HUES48 (cell line): ENCODE measurements around the gene UBE2I.

Source experiments
- H3K27ac ChIP-seq: one replicate; pipeline ENCODE4 v1.7.0; 2013; ENCODE audit warnings: low read depth, low read length, inconsistent platforms
- H3K27me3 ChIP-seq: 2 replicates; pipeline ENCODE4 v1.6.1; 2013; ENCODE audit warnings: mild to moderate bottlenecking, low read length; ENCODE audit not compliant: control insufficient read depth, insufficient read depth
- H3K36me3 ChIP-seq: 2 replicates; pipeline ENCODE4 v1.6.1; 2013; ENCODE audit warnings: low read length; ENCODE audit not compliant: control insufficient read depth, insufficient read depth
- H3K4me1 ChIP-seq: 2 replicates; pipeline ENCODE4 v1.6.1; 2013; ENCODE audit warnings: mild to moderate bottlenecking, low read length; ENCODE audit not compliant: control insufficient read depth, insufficient read depth
- H3K4me3 ChIP-seq: 2 replicates; pipeline ENCODE4 v1.5.1; 2013; ENCODE audit warnings: mild to moderate bottlenecking, low read depth, low read length
- H3K9ac ChIP-seq: 2 replicates; pipeline ENCODE4 v1.6.1; 2013; ENCODE audit warnings: mild to moderate bottlenecking, low read depth, low read length, moderate library complexity
- H3K9me3 ChIP-seq: 2 replicates; pipeline ENCODE4 v1.6.1; 2013; ENCODE audit warnings: low read length; ENCODE audit not compliant: control insufficient read depth, insufficient read depth

UBE2I gene

GRCh38 chr16:1331712-1332617 lies 22.5 kb downstream of the UBE2I start:
- H3K9ac ChIP-seq: no peak overlapping the region
- H3K4me1 ChIP-seq: peaks cover 11% of the 10 kb centered on the region; the same call in 1 of the 2 replicates
- no peaks in the 10 kb centered on the region for H3K9me3 ChIP-seq
- peak overlapping the region; percentile 54 for H3K4me3 ChIP-seq
- H3K36me3 ChIP-seq: no peaks in the 10 kb centered on the region
- H3K27ac ChIP-seq: peak overlapping the region; percentile 88
- peaks cover 48% of the 10 kb centered on the region for H3K27me3 ChIP-seq

DNA sequence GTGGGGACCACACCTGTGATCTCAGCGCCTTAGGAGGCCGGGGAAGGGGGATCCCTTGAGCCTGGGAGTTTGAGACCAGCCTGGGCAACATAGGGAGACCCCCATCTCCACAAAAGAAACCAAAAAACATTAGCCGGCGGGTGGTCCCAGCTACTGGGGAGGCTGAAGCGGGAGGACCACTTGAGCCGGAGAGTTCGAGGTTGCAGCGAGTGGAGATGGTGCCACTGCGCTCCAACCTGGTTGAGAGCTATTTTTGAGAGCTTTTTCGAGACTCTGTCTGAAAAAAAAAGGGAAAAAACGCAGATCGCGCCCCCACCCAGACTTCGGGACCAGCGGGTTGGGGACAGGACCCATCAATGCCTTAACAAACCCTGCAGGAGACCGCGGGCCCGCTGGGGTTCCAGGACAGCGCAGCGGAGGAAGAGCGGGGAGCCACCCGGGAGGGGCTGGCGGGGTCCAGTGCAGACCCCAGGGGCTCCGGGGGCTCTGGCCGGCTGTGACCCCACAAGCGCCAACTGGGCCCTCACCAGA lies 23.2 kb downstream of the UBE2I start:
- no peaks in the 10 kb centered on the region for H3K9me3 ChIP-seq
- no peaks in the 10 kb centered on the region for H3K36me3 ChIP-seq
- no peak overlapping the region for H3K9ac ChIP-seq
- peak overlapping the region; percentile 54; the same call in 1 of the 2 replicates for H3K4me3 ChIP-seq
- H3K4me1 ChIP-seq: peaks cover 11% of the 10 kb centered on the region; the same call in 1 of the 2 replicates
- peaks cover 48% of the 10 kb centered on the region for H3K27me3 ChIP-seq
- no peak overlapping the region for H3K27ac ChIP-seq

DNA sequence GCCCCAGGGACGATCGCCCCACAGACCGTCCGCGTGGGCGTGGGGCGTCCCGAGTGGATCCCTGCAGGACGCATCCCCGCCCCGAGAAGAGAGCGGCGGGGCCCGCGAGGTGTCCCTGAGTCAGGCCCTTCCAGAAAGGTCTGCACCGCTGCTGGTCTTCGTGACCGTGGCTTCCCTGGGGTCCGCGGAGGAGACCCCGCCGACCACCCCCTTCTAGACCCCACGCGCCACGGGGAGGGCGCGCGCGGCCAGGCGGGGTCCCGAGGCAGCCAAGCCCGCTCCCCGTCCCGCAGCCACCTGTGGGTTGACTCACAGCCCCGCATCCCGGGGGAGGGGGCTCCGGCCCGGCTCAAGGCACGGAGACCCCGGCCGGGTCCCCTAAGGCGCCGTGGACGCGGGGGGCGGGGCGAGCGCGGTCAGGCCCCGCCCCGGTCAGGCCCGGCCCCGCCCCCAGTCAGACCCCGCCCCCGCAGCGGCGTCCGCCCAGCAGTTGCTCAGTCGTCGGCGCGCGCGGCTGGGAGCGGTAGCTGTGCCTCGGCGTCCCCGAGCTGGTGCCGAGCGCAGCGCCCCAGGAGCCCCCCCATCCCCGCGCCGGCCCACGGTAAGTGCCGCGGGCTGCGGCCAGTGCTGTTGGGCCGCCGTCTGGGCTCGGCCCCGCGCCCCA lies 23.8 kb downstream of the UBE2I start, which contains the start of gene BAIAP3:
BAIAP3 (plus strand) TSS at position 497 of the 664 bp plus-strand sequence. CDS start 4,905 bp downstream, outside the sequence.
- Histone ChIP-seq H3K9ac (no peak within 1 kb of the TSS), H3K27me3 (peaks cover 48% of the 10 kb centered on the region), H3K27ac (no peak within 1 kb of the TSS), H3K4me1 (peaks cover 11% of the 10 kb centered on the region; the same call in 1 of the 2 replicates), H3K36me3 (no peaks in the 10 kb centered on the region), H3K9me3 (no peaks in the 10 kb centered on the region), H3K4me3 (peak within 1 kb of the TSS; percentile 54)

DNA sequence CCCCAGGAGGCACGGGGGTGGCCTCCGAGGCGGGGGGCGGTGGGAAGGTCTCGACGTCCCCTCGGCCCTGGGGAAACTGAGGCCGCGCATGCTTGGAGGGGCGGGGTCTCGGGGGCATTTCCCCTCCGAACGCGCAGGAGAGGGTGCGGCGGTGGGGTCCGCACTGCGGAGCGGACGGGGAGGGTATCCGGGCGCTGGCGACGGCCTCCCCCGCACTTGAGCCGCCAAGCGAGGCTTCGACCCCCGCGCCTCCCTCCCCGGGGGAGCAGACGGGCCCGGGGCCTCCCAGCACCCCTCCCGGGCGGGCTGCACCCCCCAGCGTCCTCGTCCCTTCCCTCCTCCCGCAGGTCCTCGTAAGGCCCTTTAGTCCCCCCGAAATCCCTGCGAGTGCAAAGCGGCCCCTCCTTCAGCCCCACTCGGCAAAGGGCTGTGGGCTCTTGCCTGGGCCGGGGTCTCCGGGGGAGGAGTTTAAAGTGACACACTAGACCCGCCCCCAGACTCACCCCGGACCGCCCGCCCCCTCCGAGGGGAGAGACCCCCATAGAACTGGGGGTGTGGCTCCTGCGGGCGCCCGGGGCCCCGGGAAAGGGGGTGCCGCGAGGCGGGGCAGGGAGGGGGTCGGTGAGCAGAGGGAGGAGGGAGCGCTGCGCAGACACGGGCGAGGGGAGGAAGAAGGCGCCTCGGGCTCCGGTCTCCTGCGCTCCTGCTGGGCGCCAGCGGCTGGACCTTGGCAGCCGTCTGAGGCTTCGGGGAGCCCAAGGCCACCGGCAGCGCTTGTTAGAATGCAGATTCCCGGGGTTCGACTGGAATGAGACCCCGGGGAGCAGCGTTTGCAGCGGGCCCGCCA lies 24.6 kb downstream of the UBE2I start:
- no peaks in the 10 kb centered on the region for H3K36me3 ChIP-seq
- H3K4me3 ChIP-seq: peak overlapping the region; percentile 48
- no peaks in the 10 kb centered on the region for H3K9me3 ChIP-seq
- peaks cover 48% of the 10 kb centered on the region for H3K27me3 ChIP-seq
- H3K9ac ChIP-seq: no peak overlapping the region
- peaks cover 11% of the 10 kb centered on the region; the same call in 1 of the 2 replicates for H3K4me1 ChIP-seq
- no peak overlapping the region for H3K27ac ChIP-seq

GRCh38 chr16:1334739-1335138 lies 25.3 kb downstream of the UBE2I start:
- Histone ChIP-seq H3K36me3 (no peaks in the 10 kb centered on the region), H3K9me3 (no peaks in the 10 kb centered on the region), H3K9ac (no peak overlapping the region), H3K4me1 (peaks cover 11% of the 10 kb centered on the region; the same call in 1 of the 2 replicates), H3K27me3 (peaks cover 48% of the 10 kb centered on the region), H3K27ac (no peak overlapping the region), H3K4me3 (no peak overlapping the region; the same call in 1 of the 2 replicates)

DNA sequence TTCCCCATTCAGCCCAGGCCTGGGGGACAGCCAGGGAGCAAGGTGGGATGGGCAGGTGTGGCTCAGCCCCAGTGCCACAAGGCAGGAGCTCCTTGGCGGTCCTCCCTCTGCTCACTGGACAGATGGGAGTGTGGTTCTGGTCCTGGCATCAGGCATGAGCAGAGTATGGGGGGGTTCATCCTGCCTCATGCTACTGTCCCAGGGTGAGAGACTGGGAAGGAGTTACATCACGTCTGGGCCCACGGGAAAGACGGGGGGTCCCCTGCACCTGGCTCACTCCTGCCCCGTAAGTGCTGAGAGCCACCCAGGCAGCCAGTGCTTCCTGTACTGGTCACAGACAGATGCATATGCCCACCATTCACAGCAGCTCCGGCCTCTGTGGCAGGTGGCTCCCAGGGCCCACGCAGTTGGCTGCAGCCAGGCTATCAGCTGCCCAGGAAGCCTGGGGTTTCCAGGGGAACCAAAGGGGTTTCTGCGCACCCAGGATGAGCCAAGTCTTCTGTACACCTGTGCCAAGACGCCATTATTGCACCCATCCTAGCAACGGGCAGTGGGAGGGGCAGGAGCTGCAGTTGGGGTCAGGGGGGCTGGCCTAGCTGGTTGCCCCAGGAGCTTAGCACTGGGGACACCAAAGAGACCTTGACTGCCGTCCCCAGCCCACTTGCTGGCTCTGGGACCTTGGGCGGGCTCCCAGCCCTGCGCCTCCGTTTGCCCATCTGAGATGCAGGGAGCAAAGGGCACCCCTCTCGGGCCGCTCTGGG lies 26.0 kb downstream of the UBE2I start:
- H3K27me3 ChIP-seq: peaks cover 48% of the 10 kb centered on the region

DNA sequence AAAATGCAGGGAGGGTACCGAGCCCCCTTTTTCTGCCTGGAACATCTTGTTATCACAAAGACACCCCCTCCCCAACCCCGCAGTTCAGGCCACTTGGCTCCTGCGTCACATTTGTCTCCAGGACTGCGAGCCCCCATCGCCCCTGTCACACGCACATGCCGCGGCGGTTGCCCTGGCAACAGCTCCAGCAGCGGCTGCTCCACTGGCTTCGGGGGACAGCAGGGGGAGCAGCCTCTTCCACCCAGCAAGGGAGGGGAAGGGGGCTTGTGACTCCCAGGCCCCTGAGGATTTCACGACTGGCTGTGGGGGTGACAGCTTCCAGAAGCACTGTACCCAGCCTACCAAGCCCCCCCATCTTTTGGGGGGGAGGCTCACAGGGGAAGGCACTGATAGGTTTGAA lies 26.6 kb downstream of the UBE2I start:
- Histone ChIP-seq H3K27me3 (peaks cover 48% of the 10 kb centered on the region), H3K9me3 (no peaks in the 10 kb centered on the region), H3K9ac (no peak overlapping the region), H3K4me3 (no peak overlapping the region), H3K27ac (no peak overlapping the region), H3K36me3 (no peaks in the 10 kb centered on the region), H3K4me1 (peaks cover 11% of the 10 kb centered on the region; the same call in 1 of the 2 replicates)

More for the DNA sequence above, 26.0 kb downstream of the UBE2I start:
- no peaks in the 10 kb centered on the region for H3K36me3 ChIP-seq
- peaks cover 11% of the 10 kb centered on the region; the same call in 1 of the 2 replicates for H3K4me1 ChIP-seq
- no peak overlapping the region for H3K27ac ChIP-seq
- H3K9ac ChIP-seq: no peak overlapping the region
- no peak overlapping the region for H3K4me3 ChIP-seq
- H3K9me3 ChIP-seq: no peaks in the 10 kb centered on the region

- Histone ChIP-seq H3K27me3 (peaks cover 50% of the 10 kb centered on the region), H3K27ac (no peak overlapping the region), H3K9me3 (no peaks in the 10 kb centered on the region), H3K36me3 (no peaks in the 10 kb centered on the region), H3K4me3 (no peak overlapping the region), H3K9ac (no peak overlapping the region), H3K4me1 (peaks cover 6% of the 10 kb centered on the region; the same call in 1 of the 2 replicates)
These were observed 27.2 kb downstream of the UBE2I start for GRCh38 chr16:1336619-1337018.

GRCh38 chr16:1337486-1337885 lies 28.1 kb downstream of the UBE2I start:
- peaks cover 50% of the 10 kb centered on the region for H3K27me3 ChIP-seq

More at GRCh38 chr16:1337486-1337885, 28.1 kb downstream of the UBE2I start:
- Histone ChIP-seq H3K36me3 (no peaks in the 10 kb centered on the region), H3K27ac (no peak overlapping the region), H3K9ac (no peak overlapping the region), H3K9me3 (no peaks in the 10 kb centered on the region), H3K4me1 (peaks cover under 1% of the 10 kb centered on the region; the same call in 1 of the 2 replicates), H3K4me3 (no peak overlapping the region)
